HG02852 (cell line): Measurements from ENCODE around the gene RICTOR.
A peak's percentile ranks its signal among the peaks of the same experiment; 100 is the strongest.

ENCODE experiments used
- ATAC-seq: cut with Tn5 transposase; IDR thresholded peaks from one replicate; pipeline ENCODE4 v1.9.1; 2021; ENCODE audit warnings: mild to moderate bottlenecking, moderate library complexity; ENCODE audit not compliant: unreplicated experiment

Gene RICTOR

GRCh38 chr5:38940230-38940858 is 133.9 kb downstream of the RICTOR start:
- no peak for ATAC-seq

GRCh38 chr5:38938973-38939372 is 135.2 kb downstream of the RICTOR start:
- no peak for ATAC-seq

- no peak for ATAC-seq
Measured at GRCh38 chr5:38938424-38938823, 135.8 kb downstream of the RICTOR start.

GRCh38 chr5:38936269-38936668 is 137.9 kb downstream of the RICTOR start:
- no peak for ATAC-seq

- no peak for ATAC-seq
Measured at GRCh38 chr5:38935437-38935836, 138.8 kb downstream of the RICTOR start.

GRCh38 chr5:38932854-38933408 is 141.3 kb downstream of the RICTOR start:
- no peak for ATAC-seq

- no peak for ATAC-seq
Measured at GRCh38 chr5:38931731-38932130, 142.5 kb downstream of the RICTOR start.

- no peak for ATAC-seq
Measured at GRCh38 chr5:38929838-38930237, 144.4 kb downstream of the RICTOR start.

GRCh38 chr5:38927470-38927869 is 146.7 kb downstream of the RICTOR start:
- ATAC-seq: no peak

GRCh38 chr5:38926121-38926520 is 148.1 kb downstream of the RICTOR start:
- ATAC-seq: no peak

GRCh38 chr5:38925154-38925925 is 148.9 kb downstream of the RICTOR start:
- ATAC-seq: no peak

GRCh38 chr5:38923661-38924451 is 150.3 kb downstream of the RICTOR start:
- ATAC-seq: no peak

GRCh38 chr5:38922199-38922598 is 152.0 kb downstream of the RICTOR start:
- peak; percentile 90 for ATAC-seq

GRCh38 chr5:38921174-38921573 is 153.0 kb downstream of the RICTOR start:
- ATAC-seq: no peak

- no peak for ATAC-seq
Measured at GRCh38 chr5:38916802-38917201, 157.4 kb downstream of the RICTOR start.

GRCh38 chr5:38913714-38914113 is 160.5 kb downstream of the RICTOR start:
- ATAC-seq: no peak

- no peak for ATAC-seq
Measured at GRCh38 chr5:38911933-38912332, 162.3 kb downstream of the RICTOR start.

GRCh38 chr5:38906503-38906902 is 167.7 kb downstream of the RICTOR start:
- no peak for ATAC-seq

GRCh38 chr5:38905516-38905915 is 168.7 kb downstream of the RICTOR start:
- ATAC-seq: no peak

GRCh38 chr5:38899936-38900335 is 174.3 kb downstream of the RICTOR start:
- no peak for ATAC-seq

- ATAC-seq: no peak
Measured at GRCh38 chr5:38896760-38897159, 177.4 kb downstream of the RICTOR start.
